Left lung (tissue), 10 donors: ENCODE measurements around the gene EXOC4. TPM values are rescaled to one million over a fixed set of nuclear protein-coding genes. Genes with fewer than 3 reads are reported as not detected.

Experiments
- ATAC-seq: fragments of 200-7000 bp; cut with Tn5 transposase; one replicate; pipeline ENCODE4 v1.9.1; 2020; ENCODE audit warnings: moderate library complexity
- DNase-seq, 4 donors: peaks; one replicate each; pipeline ENCODE4 v3.0.0-alpha.2; 2013 to 2020
- H3K27ac ChIP-seq, 2 donors: fragments of 200-600 bp; sonication (generic) in 1 of 2; one replicate each; pipeline versions ENCODE4 v1.5.0 to v1.8.0; 2020 to 2021
- H3K27me3 ChIP-seq, 2 donors: fragments of 200-600 bp; sonication (generic) in 1 of 2; one replicate each; pipeline versions ENCODE4 v1.5.0 to v1.8.0; 2020 to 2021
- H3K36me3 ChIP-seq, 2 donors: fragments of 200-600 bp; sonication (generic) in 1 of 2; one replicate each; pipeline versions ENCODE4 v1.5.0 to v1.8.0; 2020 to 2021
- H3K4me1 ChIP-seq, 2 donors: fragments of 200-600 bp; one replicate each; pipeline ENCODE4 v1.8.0; 2021
- H3K4me3 ChIP-seq, 2 donors: fragments of 200-600 bp; sonication (generic) in 1 of 2; one replicate each; pipeline versions ENCODE4 v1.5.0 to v1.8.0; 2020 to 2021; ENCODE audit warnings: mild to moderate bottlenecking in 1 of 2
- H3K9me3 ChIP-seq, 2 donors: fragments of 200-600 bp; sonication (generic) in 1 of 2; one replicate each; pipeline versions ENCODE4 v1.5.0 to v1.8.0; 2020 to 2021
- intact Hi-C, 2 donors: fragments of 100-400 bp; cut with DNase I; formaldehyde crosslinking; loops; one replicate each; pipeline versions ENCODE4 v1.11.2 to v1.14.2; 2022
- polyA plus RNA-seq, 6 donors: library from polyadenylated mRNA; unstranded; fragments of 120-200 nt; gene quantifications; one replicate each; pipeline ENCODE4 v1.2.1, GENCODE V29; 2013; ENCODE audit not compliant: insufficient read length in 6 of 6
- total RNA-seq, 2 donors: library from RNA; stranded (reverse); fragmentation: NEBNext Ultra II Directional; extraction: Animal tissue kit (Norgen Biotek cat#: 25700); gene quantifications; one replicate each; pipeline ENCODE4 v1.2.1, GENCODE V29; 2021
- TF ChIP-seq, protein P1 (sequence below), 2 donors: fragments of 200-600 bp; sonication (generic) in 1 of 2; IDR thresholded peaks; one replicate each; pipeline versions ENCODE4 v1.5.0 to v1.8.0; 2021; ENCODE audit warnings: antibody characterized with exemption in 2 of 2
- donor health status: DM: no; HTN: yes; CAD: no.
- donor health status: DM: no; HTN: no; CAD: no.

EXOC4 gene
- total and polyA plus RNA-seq, 8 donors, result 52.5 to 79.4 (median 65.9) TPM

- H3K36me3 ChIP-seq, result peaks cover 0 to 31% of the 10 kb centered on the region in 2 donors
- TF ChIP-seq, protein P1, sequence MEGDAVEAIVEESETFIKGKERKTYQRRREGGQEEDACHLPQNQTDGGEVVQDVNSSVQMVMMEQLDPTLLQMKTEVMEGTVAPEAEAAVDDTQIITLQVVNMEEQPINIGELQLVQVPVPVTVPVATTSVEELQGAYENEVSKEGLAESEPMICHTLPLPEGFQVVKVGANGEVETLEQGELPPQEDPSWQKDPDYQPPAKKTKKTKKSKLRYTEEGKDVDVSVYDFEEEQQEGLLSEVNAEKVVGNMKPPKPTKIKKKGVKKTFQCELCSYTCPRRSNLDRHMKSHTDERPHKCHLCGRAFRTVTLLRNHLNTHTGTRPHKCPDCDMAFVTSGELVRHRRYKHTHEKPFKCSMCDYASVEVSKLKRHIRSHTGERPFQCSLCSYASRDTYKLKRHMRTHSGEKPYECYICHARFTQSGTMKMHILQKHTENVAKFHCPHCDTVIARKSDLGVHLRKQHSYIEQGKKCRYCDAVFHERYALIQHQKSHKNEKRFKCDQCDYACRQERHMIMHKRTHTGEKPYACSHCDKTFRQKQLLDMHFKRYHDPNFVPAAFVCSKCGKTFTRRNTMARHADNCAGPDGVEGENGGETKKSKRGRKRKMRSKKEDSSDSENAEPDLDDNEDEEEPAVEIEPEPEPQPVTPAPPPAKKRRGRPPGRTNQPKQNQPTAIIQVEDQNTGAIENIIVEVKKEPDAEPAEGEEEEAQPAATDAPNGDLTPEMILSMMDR (IDR thresholded peaks at IDR 0.05), result no peak
- no peaks in the 10 kb centered on the region for H3K27me3 ChIP-seq
- H3K27ac ChIP-seq, result no peak overlapping the region
- no peaks in the 10 kb centered on the region for H3K9me3 ChIP-seq
- no peak for DNase-seq
- no peak for ATAC-seq
- intact Hi-C loops, result no loop called here
- no peak overlapping the region for H3K4me3 ChIP-seq
- H3K4me1 ChIP-seq, result no peaks in the 10 kb centered on the region
Observed at GRCh38 chr7:133479456-133480065, 226.7 kb downstream of the EXOC4 start.

DNA sequence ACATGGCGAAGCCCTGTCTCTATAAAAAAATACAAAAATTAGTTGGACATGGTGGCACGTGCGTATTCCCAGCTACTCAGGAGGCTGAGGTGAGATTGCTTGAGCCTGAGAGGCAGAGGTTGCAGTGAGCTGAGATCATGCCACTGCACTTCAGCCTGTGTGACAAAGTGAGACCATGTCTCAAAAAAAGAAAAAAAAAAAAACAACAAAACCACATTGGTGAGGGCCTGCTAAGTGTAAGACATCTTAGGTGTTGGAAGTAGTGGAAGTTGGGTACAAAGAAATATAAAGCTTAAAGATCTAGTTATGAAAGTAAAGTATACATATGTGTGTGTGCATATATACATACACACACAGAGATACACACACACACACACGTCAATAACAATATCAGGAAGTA lies 228.0 kb downstream of the EXOC4 start:
- Histone ChIP-seq H3K27ac (no peak overlapping the region), H3K9me3 (no peaks in the 10 kb centered on the region), H3K4me1 (no peaks in the 10 kb centered on the region), H3K36me3 (peaks cover 0 to 29% of the 10 kb centered on the region in 2 donors), H3K27me3 (no peaks in the 10 kb centered on the region), H3K4me3 (no peak overlapping the region)
- TF ChIP-seq, protein P1 (IDR thresholded peaks at IDR 0.05), result no peak
- ATAC-seq (no peak), DNase-seq (no peak)
- intact Hi-C loops, result no loop called here

- Histone ChIP-seq H3K36me3 (peaks cover 0 to 23% of the 10 kb centered on the region in 2 donors), H3K4me1 (no peaks in the 10 kb centered on the region), H3K27me3 (no peaks in the 10 kb centered on the region), H3K9me3 (no peaks in the 10 kb centered on the region), H3K4me3 (no peak overlapping the region), H3K27ac (no peak overlapping the region)
- TF ChIP-seq, protein P1 (IDR thresholded peaks at IDR 0.05), result no peak
- peak; percentile 19 for ATAC-seq
- DNase-seq, result no peak
- intact Hi-C loops, result no loop called here
Observed at GRCh38 chr7:133481676-133482075, 228.8 kb downstream of the EXOC4 start.

DNA sequence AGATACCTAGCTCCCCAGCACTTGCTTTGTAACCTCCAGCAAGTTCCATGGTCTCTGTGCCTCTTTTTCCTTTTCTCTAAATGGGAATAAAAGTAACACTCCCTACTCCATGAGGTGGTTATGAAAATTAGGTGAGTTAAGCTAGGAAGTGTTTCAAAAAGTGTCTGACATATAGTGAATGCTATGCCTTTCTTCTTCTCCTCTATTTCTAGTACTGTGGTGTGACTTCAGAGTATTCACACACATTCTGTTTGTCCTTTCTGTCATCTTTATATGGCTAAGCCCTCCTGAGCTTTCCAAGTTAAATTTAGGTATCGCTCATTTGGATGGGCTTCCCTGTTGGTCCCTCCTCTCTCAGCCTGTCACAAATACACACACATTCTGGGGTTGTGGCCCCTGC lies 229.7 kb downstream of the EXOC4 start:
- no peaks in the 10 kb centered on the region for H3K4me1 ChIP-seq
- H3K4me3 ChIP-seq, result no peak overlapping the region
- peaks cover 0 to 23% of the 10 kb centered on the region in 2 donors for H3K36me3 ChIP-seq
- TF ChIP-seq, protein P1 (IDR thresholded peaks at IDR 0.05), result no peak
- DNase-seq, result no peak
- intact Hi-C loops, result no loop called here
- H3K27ac ChIP-seq, result no peak overlapping the region
- no peak for ATAC-seq
- no peaks in the 10 kb centered on the region for H3K9me3 ChIP-seq
- no peaks in the 10 kb centered on the region for H3K27me3 ChIP-seq

- intact Hi-C loops, result no loop called here
- TF ChIP-seq, protein P1 (IDR thresholded peaks at IDR 0.05), result no peak
- ATAC-seq, result no peak
Observed at GRCh38 chr7:133484086-133484485, 231.2 kb downstream of the EXOC4 start.

More at GRCh38 chr7:133484086-133484485, 231.2 kb downstream of the EXOC4 start:
- no peak overlapping the region for H3K4me3 ChIP-seq
- H3K27me3 ChIP-seq, result no peaks in the 10 kb centered on the region
- no peak overlapping the region for H3K27ac ChIP-seq
- H3K4me1 ChIP-seq, result no peaks in the 10 kb centered on the region
- no peak for DNase-seq
- no peaks in the 10 kb centered on the region for H3K9me3 ChIP-seq
- H3K36me3 ChIP-seq, result peaks cover 0 to 23% of the 10 kb centered on the region in 2 donors
